HG03060 (cell line): ENCODE results near the gene INPP5D.
"Not testable (repeated sequence)": the region's sequence is repeated elsewhere in the genome, so short reads cannot be mapped to it uniquely, and the experiment has no call there.

Experiments used
- ATAC-seq: cut with Tn5 transposase; IDR thresholded peaks from one replicate; pipeline ENCODE4 v1.9.1; 2021; ENCODE audit warnings: low read depth, moderate number of reproducible peaks; ENCODE audit not compliant: unreplicated experiment

INPP5D gene

GRCh38 chr2:233164967-233165366 lies 104.8 kb downstream of the INPP5D start:
- ATAC-seq = no peak

DNA sequence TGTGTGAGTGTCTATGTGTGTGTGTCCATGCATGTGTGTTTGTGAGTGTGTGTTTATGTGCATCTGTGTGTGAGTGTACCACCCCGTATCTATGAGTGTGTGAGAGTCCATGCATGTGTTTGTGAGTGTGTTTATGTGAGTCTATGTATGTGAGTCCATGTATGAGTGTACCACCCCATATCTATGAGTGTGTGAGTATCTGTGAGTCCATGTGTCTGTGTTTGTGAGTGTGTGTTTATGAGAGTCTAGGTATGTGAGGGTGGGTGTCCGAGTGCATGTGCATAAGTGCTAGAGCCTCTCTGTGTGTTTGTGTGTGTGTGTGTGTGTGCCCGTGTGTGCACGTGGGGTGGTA lies 105.4 kb downstream of the INPP5D start:
- no peak for ATAC-seq

DNA sequence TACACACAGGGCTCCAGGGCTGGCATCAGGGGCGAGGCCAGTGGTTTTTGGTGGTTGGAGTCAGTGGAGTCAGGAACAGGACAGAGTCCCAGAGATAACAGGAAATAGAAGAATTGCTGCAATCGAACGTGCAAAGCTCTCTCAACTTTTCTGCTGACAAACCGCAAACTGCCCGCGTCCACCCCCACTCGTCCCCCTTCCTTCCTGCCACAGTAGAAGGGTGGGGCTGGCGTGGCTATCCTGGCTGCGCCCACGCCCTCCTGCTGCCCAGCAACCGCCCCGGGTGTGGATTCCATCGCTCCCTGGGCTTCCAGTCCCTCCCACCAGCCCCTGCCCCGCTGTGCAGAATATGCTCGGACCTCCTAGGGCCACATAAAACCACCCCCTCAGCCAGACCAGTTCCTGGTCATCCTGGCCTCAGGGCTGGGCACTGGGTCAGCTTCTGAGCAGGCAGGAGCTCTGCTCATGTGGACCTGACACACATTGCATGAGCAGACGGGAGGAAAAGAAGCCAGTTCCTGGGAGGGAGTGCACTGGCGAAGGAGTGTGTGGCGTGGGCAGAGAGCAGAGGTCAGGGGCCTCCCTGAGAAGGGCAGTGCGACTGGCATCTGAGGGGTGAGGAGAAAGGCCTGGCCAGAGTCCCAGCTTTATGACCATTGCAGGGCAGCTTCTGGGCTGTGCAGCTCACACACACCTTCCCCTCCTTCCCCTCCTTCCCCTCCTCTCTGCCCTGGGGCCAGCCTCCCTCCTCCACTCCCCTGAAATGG lies 105.9 kb downstream of the INPP5D start:
- ATAC-seq = no peak

DNA sequence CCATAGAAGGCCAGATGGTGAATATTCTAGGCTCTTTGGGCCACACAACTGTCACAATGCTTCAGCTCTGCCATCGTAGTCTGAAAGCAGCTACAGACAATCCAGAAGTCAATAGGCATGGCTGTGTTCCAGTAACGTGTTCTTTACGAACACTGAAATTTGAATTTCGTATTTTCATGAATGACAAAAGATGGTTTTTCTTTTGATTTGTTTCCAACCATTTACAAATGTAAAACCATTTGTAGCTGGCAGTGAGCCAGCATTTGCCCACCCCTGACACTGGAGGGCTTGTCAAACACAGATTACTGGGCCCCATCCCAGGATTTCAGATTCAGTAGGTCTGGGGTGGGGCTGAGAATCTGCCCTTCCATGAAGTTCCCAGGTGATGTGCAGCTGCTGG lies 108.3 kb downstream of the INPP5D start:
- no peak for ATAC-seq

DNA sequence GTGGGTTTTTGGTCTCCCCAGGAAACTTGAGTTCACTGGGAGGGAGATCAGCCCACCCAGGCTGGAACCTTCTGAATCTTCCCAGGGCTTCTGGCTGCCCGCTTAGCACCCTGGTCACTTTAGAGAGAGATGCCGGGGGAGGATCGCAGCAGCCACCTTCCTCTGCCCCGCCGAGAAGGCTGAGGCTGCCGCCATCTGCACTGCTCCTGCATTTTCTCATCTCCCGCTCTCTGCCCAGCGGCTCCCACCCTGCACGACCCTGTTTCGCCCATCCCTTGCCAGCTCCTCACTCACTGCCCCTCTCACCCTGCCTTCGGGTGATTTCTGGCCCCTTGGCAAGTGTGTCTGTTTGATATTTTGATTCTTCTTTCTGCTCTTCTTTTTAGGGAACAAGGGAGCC lies 108.8 kb downstream of the INPP5D start:
- no peak for ATAC-seq

- no peak for ATAC-seq
Observed at GRCh38 chr2:233171344-233171743, 111.2 kb downstream of the INPP5D start.

DNA sequence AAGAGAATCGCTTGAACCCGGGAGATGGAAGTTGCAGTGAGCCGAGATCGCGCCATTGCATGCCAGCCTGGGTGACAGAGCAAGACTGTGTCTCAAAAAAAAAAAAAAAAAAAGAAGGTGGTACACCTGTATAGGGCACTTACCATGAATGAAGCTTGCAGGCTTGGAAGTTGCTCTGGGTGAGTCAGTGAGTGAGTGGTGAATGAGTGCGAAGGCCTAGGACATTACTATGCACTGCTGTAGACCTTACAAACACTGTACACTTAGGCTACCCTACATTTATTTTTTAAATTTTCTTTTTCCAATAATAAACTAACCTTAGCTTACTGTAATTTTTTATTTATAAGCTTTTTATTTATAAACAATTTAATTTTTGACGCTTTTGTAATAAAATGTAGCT lies 113.0 kb downstream of the INPP5D start:
- no peak for ATAC-seq

- no peak for ATAC-seq
Observed at GRCh38 chr2:233174137-233174536, 114.0 kb downstream of the INPP5D start.

GRCh38 chr2:233178994-233179847 lies 119.1 kb downstream of the INPP5D start:
- ATAC-seq = no peak

- no peak for ATAC-seq
Observed at GRCh38 chr2:233179848-233180366, 119.8 kb downstream of the INPP5D start.

- no peak for ATAC-seq
Observed at GRCh38 chr2:233183869-233184418, 123.8 kb downstream of the INPP5D start.

DNA sequence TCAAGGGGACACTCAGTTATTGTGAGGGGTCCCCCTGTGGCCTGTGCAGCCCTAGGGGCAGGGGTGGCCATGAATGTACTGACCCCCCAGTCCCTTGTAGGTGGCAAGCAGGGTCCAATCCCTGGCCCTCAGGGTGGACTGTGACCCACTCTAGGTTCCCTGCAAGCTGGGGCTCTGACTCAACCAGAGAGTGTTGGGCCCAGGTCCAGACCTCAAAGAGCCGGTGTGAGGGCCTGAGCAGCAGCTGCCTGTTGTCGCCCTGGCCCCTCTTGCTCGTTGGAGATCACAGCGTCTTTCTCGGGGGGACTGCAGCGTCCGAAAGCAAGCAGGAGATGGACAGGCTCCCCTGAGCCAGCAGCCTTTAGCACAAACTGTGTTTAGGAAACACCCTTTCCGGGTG lies 124.5 kb downstream of the INPP5D start:
- ATAC-seq = no peak

GRCh38 chr2:233185330-233185729 lies 125.2 kb downstream of the INPP5D start:
- ATAC-seq = no peak

DNA sequence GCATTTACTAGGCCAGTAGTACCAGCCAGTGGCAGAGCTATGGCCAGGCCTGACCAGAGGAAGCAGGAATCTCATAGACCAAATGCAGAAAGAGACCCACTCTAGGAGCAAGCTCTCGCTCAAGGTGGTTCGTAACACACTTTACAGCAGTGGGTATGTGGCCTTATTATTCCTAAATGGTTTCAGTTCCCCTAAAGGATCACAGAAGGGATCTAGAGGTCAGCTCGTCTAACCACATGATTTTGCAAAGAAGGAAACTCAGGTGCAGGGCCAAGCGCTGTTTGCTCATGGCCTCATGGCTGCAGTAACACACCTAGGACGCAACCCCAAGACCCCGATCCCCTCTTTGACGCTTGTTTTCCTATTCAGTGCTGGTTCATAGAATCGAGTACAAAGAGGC lies 125.8 kb downstream of the INPP5D start:
- no peak for ATAC-seq

DNA sequence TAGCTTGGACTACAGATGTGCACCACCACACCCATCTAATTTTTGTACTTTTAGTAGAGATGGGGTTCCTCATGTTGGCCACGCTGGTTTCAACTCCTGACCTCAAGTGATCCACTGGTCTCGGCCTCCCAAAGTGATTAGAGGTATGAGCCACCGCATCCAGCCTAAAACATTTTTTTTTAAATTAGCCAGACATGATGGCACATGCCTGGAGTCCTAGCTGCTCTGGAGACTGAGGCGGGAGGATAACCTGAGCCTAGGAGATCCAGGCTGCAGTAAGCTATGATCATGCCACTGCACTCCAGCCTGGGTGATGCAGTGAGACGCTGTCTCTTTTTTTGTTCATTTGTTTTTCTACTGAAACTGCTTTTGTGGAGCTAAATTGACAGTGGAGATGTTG lies 126.7 kb downstream of the INPP5D start:
- ATAC-seq = no peak

DNA sequence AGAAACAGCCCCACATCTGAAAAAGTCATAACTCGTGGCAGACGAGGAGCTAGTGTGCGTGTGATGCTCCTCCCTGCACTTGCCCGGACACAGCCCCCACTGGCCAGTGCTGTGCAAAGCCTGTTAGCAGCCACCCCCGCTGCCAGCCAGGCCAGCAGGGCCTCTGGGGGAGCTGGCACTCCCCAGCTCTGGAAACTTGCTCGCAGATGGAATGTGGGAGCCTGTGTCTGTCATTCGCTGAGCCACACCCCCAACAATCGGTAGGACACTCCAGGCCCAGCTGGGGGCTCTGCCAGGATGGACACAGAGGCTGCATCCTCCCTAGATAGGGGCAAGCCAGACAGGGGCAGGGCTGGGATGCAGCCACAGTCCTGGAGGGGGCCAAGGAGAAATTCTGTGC lies 128.9 kb downstream of the INPP5D start:
- no peak for ATAC-seq

DNA sequence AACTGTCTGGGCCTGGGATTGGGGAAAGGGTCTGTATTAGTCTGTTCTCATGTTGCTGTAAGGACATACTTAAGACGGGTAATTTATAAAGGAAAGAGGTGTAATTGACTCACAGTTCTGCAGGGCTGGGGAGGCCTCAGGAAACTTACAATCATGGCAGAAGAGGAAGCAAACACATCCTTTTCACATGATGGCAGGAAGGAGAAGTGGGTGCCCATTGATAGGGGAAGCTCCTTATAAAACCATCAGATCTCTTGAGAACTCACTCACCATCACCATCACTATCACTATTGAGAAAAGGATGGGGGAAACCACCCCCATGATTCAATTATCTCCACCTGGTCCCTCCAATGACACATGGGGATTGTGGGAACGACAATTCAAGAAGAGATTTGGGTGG lies 130.9 kb downstream of the INPP5D start:
- not testable (repeated sequence) for ATAC-seq

DNA sequence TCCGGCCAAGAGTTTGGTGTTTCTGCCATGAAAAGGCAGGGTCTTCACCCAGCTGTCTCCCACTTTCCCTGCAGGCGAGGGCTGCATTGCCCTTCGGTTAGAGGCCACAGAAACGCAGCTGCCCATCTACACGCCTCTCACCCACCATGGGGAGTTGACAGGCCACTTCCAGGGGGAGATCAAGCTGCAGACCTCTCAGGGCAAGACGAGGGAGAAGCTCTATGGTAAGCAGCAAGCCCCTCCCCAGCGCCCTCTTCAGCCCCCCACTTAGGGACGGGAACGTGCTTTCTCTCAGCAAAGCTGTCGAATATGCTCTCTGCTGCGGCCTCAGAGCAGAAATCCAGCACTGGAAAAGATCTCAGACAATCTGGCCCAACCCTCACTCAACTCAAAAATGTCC lies 133.6 kb downstream of the INPP5D start:
- ATAC-seq = no peak

GRCh38 chr2:233195027-233195426 lies 134.9 kb downstream of the INPP5D start:
- ATAC-seq = no peak

DNA sequence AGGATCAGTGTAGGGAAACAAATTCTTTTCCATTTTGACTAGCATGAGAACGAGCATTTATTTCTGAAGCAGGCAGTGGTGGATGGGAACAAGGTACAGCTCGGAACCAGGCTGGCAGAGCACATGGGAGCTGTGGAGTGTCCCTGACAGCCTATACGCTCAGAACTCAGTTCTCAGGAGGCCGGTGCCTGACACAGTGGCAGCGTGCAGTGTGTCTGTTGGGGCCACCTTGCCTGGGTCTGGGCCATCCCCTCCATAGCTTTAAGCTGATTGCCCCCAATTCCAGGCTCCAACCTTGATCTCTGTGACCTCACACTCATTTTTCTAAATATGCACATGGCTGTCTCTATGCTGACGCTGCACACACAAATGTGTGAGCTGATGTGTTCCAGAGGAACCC lies 136.9 kb downstream of the INPP5D start:
- ATAC-seq = no peak

- no peak for ATAC-seq
Observed at GRCh38 chr2:233198026-233198425, 137.9 kb downstream of the INPP5D start.
